Right ventricle myocardium superior (tissue), 1 donor: ENCODE data around the gene TRIM37. TPM values are rescaled to one million over a fixed set of nuclear protein-coding genes. Genes with fewer than 3 reads are reported as not detected.
"Not testable (repeated sequence)": the region's sequence is repeated elsewhere in the genome, so short reads cannot be mapped to it uniquely, and the experiment has no call there.

Experiments used
- ATAC-seq: fragments of 200-7000 bp; cut with Tn5 transposase; one replicate; pipeline ENCODE4 v1.9.1; 2020; ENCODE audit warnings: mild to moderate bottlenecking; ENCODE audit not compliant: poor library complexity
- DNase-seq: peaks from one replicate; pipeline ENCODE4 v3.0.0-alpha.2; 2020
- intact Hi-C: fragments of 100-400 bp; cut with DNase I; formaldehyde crosslinking; loops from one replicate; pipeline ENCODE4 v1.11.2; 2022
- long read RNA-seq: library from polyadenylated mRNA; unstranded; transcript quantifications from one replicate; pipeline ENCODE4 v2.0.0, GENCODE V29; 2021
- total RNA-seq: library from RNA; stranded (reverse); fragmentation: NEBNext Ultra II Directional; extraction: Animal tissue kit (Norgen Biotek cat#: 25700); gene quantifications from one replicate; pipeline ENCODE4 v1.2.1, GENCODE V29; 2021
- donor health status: DM: no; HTN: yes; CAD: no; lungs with severe emphysema.

The TRIM37 gene
- total RNA-seq = 19.5 TPM
- long read RNA-seq, full-length matches to known transcripts = 36 of 53 reads
- long read RNA-seq, partial matches to known transcripts = 3 of 53 reads
- long read RNA-seq, other reads (novel, unspliced or antisense) = 14 of 53 reads

GRCh38 chr17:59106463-59107305, at the start of gene TRIM37:
TSS of gene TRIM37 (minus strand) at chr17:59106880. CDS start at chr17:59106461, 419 bp downstream.
- ATAC-seq (peak; percentile 97), DNase-seq (peak; percentile 98)
- intact Hi-C loops = loop anchor here (2.0 kb wide), 1 partner anchor 48 kb away; the partner anchor contains the start of genes PRR11 and SKA2

- DNase-seq (peak; percentile 95), ATAC-seq (peak; percentile 95)
- intact Hi-C loops = loop anchor here (2.0 kb wide), 1 partner anchor 49 kb away; the partner anchor contains the start of gene TRIM37
These were observed 48.9 kb upstream of the TRIM37 start, which contains the start of gene PRR11 for GRCh38 chr17:59155439-59156177. TSS of gene PRR11 (plus strand) at chr17:59155746. CDS start at chr17:59169753, 14,007 bp downstream.

GRCh38 chr17:59154721-59155438, 48.2 kb upstream of the TRIM37 start, which contains the start of gene SKA2:
TSS of gene SKA2 (minus strand) at chr17:59155186. CDS start at chr17:59155163, 23 bp downstream.
- DNase-seq (peak; percentile 97), ATAC-seq (peak; percentile 98)
- intact Hi-C loops = loop anchor here (2.0 kb wide), 1 partner anchor 48 kb away; the partner anchor contains the start of gene TRIM37

- no peak for DNase-seq
- intact Hi-C loops = loop anchor here (2.0 kb wide), 1 partner anchor 48 kb away; the partner anchor contains the start of gene TRIM37
- peak; percentile 10 for ATAC-seq
These were observed 47.6 kb upstream of the TRIM37 start for GRCh38 chr17:59154292-59154720.

GRCh38 chr17:59152925-59153324, 46.2 kb upstream of the TRIM37 start:
- intact Hi-C loops = no loop called here

GRCh38 chr17:59151591-59151990, 44.9 kb upstream of the TRIM37 start:
- DNase-seq = no peak
- intact Hi-C loops = no loop called here
- no peak for ATAC-seq

More at GRCh38 chr17:59152925-59153324, 46.2 kb upstream of the TRIM37 start:
- no peak for ATAC-seq
- DNase-seq = no peak

GRCh38 chr17:59151006-59151405, 44.3 kb upstream of the TRIM37 start:
- DNase-seq (no peak), ATAC-seq (no peak)
- intact Hi-C loops = no loop called here

- no peak for DNase-seq
- intact Hi-C loops = no loop called here
- ATAC-seq = no peak
These were observed 43.3 kb upstream of the TRIM37 start for GRCh38 chr17:59149841-59150511.

GRCh38 chr17:59149051-59149450, 42.4 kb upstream of the TRIM37 start:
- no peak for ATAC-seq
- intact Hi-C loops = no loop called here
- DNase-seq = no peak

- ATAC-seq (no peak), DNase-seq (no peak)
- intact Hi-C loops = no loop called here
These were observed 39.0 kb upstream of the TRIM37 start for GRCh38 chr17:59145571-59146096.

- no peak for DNase-seq
- intact Hi-C loops = no loop called here
- no peak for ATAC-seq
These were observed 35.2 kb upstream of the TRIM37 start for GRCh38 chr17:59141860-59142259.

GRCh38 chr17:59139939-59140338, 33.3 kb upstream of the TRIM37 start:
- intact Hi-C loops = no loop called here
- DNase-seq (no peak), ATAC-seq (no peak)

GRCh38 chr17:59138339-59138738, 31.7 kb upstream of the TRIM37 start:
- ATAC-seq, DNase-seq, intact Hi-C loops: not testable (repeated sequence)

GRCh38 chr17:59131131-59131530, 24.5 kb upstream of the TRIM37 start:
- ATAC-seq = no peak
- DNase-seq = no peak
- intact Hi-C loops = no loop called here

- intact Hi-C loops = no loop called here
- DNase-seq (no peak), ATAC-seq (no peak)
These were observed 23.1 kb upstream of the TRIM37 start for GRCh38 chr17:59129814-59130213.

GRCh38 chr17:59126809-59127417, 20.2 kb upstream of the TRIM37 start:
- ATAC-seq = no peak

GRCh38 chr17:59124665-59125064, 18.0 kb upstream of the TRIM37 start:
- intact Hi-C loops = no loop called here
- no peak for DNase-seq
- no peak for ATAC-seq

More at GRCh38 chr17:59126809-59127417, 20.2 kb upstream of the TRIM37 start:
- DNase-seq = no peak
- intact Hi-C loops = no loop called here
